K562 (cell line): ENCODE data around the gene DNAJB6. TPM values are rescaled to one million over a fixed set of nuclear protein-coding genes. Genes with fewer than 3 reads are reported as not detected.

Experiments used
- ATAC-seq: fragments of 200-7000 bp; cut with Tn5 transposase; 3 replicates; pipeline ENCODE4 v1.9.1; 2020; ENCODE audit warnings: moderate library complexity
- BruUV-seq: library from RNA; stranded (reverse); fragments of 400-500 nt; replicated peaks from 2 replicates; lab custom pipeline; 2021; lab: Mats Ljungman, UMichigan
- CTCF ChIA-PET: fragments of 300-600 bp; formaldehyde crosslinking; extraction: SDS; loops from one replicate; lab custom pipeline; 2021; ENCODE audit warnings: low intra/inter-chr PET ratio; lab: Yijun Ruan, JAX
- POLR2A ChIA-PET: fragments of 300-600, 350-650 bp; sonication (Branson Sonifier 250); formaldehyde crosslinking; extraction: SDS; loops from one replicate; lab custom pipeline; 2021; ENCODE audit warnings: antibody characterized with exemption, inconsistent platforms; lab: Yijun Ruan, JAX
- DNase-seq, 4 experiments: peaks; one replicate each; pipeline versions ENCODE4 v3.0.0 to v3.0.0-alpha.2; 2011 to 2018; ENCODE audit warnings: low spot score in 3 of 4, mixed read lengths in 3 of 4; ENCODE audit errors: extremely low read depth in 1 of 4
- FAIRE-seq: peaks from 2 replicates; lab custom pipeline; 2011; peaks lifted over from hg19 to GRCh38; lab: Jason Lieb, UNC
- H2AFZ ChIP-seq: 2 replicates; pipeline ENCODE4 v1.6.0; 2011; ENCODE audit warnings: low read depth, low read length, control low read depth, inconsistent platforms
- H3K27ac ChIP-seq: fragments of 200-600 bp; 3 replicates; pipeline ENCODE4 v1.8.0; 2011; ENCODE audit warnings: low read depth, mild to moderate bottlenecking, control low read depth, inconsistent platforms, low read length, moderate library complexity, mixed read lengths; ENCODE audit errors: extremely low read depth
- H3K27me3 ChIP-seq, 2 experiments: fragments of 300-600 bp in 1 of 2; 2 replicates in 1 of 2; 3 replicates in 1 of 2; pipeline versions ENCODE4 v1.6.0 to v1.8.0; 2011; ENCODE audit warnings: inconsistent platforms in 2 of 2, low read length in 2 of 2, mild to moderate bottlenecking in 1 of 2, mixed read lengths in 1 of 2, moderate library complexity in 1 of 2; ENCODE audit not compliant: control insufficient read depth in 2 of 2, insufficient read depth in 2 of 2
- H3K36me3 ChIP-seq: fragments of 300-600 bp; 3 replicates; pipeline ENCODE4 v1.8.0; 2011; ENCODE audit warnings: mild to moderate bottlenecking, low read length, inconsistent platforms; ENCODE audit not compliant: control insufficient read depth, insufficient read depth
- H3K4me1 ChIP-seq, 2 experiments: fragments of 200-600 bp in 1 of 2; replicated peaks in 1 of 2; 2 replicates in 1 of 2; 3 replicates in 1 of 2; pipeline versions ENCODE4 v1.5.1 to v1.8.0; 2011; ENCODE audit warnings: inconsistent platforms in 2 of 2, low read length in 2 of 2, mild to moderate bottlenecking in 1 of 2, mixed read lengths in 1 of 2, moderate library complexity in 1 of 2; ENCODE audit not compliant: control insufficient read depth in 2 of 2, insufficient read depth in 2 of 2
- H3K4me2 ChIP-seq: 2 replicates; pipeline ENCODE4 v1.6.1; 2011; ENCODE audit warnings: low read length, control low read depth, inconsistent platforms, mixed read lengths; ENCODE audit not compliant: insufficient read depth
- H3K4me3 ChIP-seq: fragments of 200-600 bp; sonication (generic), shearing (Covaris generic); 2 replicates; pipeline ENCODE4 v1.5.1; 2016; ENCODE audit warnings: control low read depth, inconsistent platforms
- H3K79me2 ChIP-seq: fragments of 200-600 bp; 3 replicates; pipeline ENCODE4 v1.8.0; 2011; ENCODE audit warnings: low read length, inconsistent platforms; ENCODE audit not compliant: control insufficient read depth, insufficient read depth
- H3K9ac ChIP-seq, 2 experiments: 2 replicates each; pipeline versions ENCODE4 v1.6.0 to v1.6.1; 2011; ENCODE audit warnings: low read depth in 2 of 2, low read length in 2 of 2, control low read depth in 1 of 2, inconsistent platforms in 1 of 2, mild to moderate bottlenecking in 1 of 2, mixed read lengths in 1 of 2; ENCODE audit not compliant: insufficient read depth in 1 of 2
- H3K9me1 ChIP-seq: one replicate; pipeline ENCODE4 v1.6.0; 2011; ENCODE audit warnings: inconsistent platforms, mild to moderate bottlenecking, low read length, moderate library complexity; ENCODE audit not compliant: control insufficient read depth, insufficient read depth
- H3K9me3 ChIP-seq: replicated peaks from 2 replicates; pipeline ENCODE4 v1.5.1; 2011; ENCODE audit warnings: low read depth, low read length, inconsistent platforms; ENCODE audit not compliant: control insufficient read depth, insufficient read depth
- H4K20me1 ChIP-seq: replicated peaks from 2 replicates; pipeline ENCODE4 v1.6.1; 2011; ENCODE audit warnings: low read length, inconsistent platforms, mixed read lengths; ENCODE audit not compliant: control insufficient read depth, insufficient read depth
- PCBP1 ChIP-seq: fragments of 200-400 bp; formaldehyde crosslinking; IDR thresholded peaks from 2 replicates; pipeline ENCODE4 v1.6.1; 2018; ENCODE audit warnings: mild to moderate bottlenecking, low read depth, low read length; ENCODE audit not compliant: poor library complexity, severe bottlenecking
- POLR2G ChIP-seq: fragments of 200-400 bp; formaldehyde crosslinking; IDR thresholded peaks from 2 replicates; pipeline ENCODE4 v1.6.1; 2017; ENCODE audit warnings: low read depth, mild to moderate bottlenecking, antibody characterized with exemption, low read length, moderate library complexity
- TOE1 ChIP-seq, 2 experiments: fragments of 450-650 bp in 1 of 2; sonication (generic) in 1 of 2; formaldehyde crosslinking in 1 of 2; IDR thresholded peaks; 2 replicates each; pipeline versions ENCODE4 v1.7.1 to v1.8.0; 2016 to 2022; ENCODE audit warnings: borderline replicate concordance in 2 of 2, mild to moderate bottlenecking in 2 of 2, antibody characterized with exemption in 1 of 2, inconsistent platforms in 1 of 2, low read depth in 1 of 2, missing genetic modification reagents in 1 of 2, moderate library complexity in 1 of 2
- ZBTB33 ChIP-seq: sonication (generic); formaldehyde crosslinking; IDR thresholded peaks from 2 replicates; pipeline ENCODE4 v1.8.1; 2023; ENCODE audit warnings: mild to moderate bottlenecking, missing genetic modification reagents
- WGBS: fragments of 100-300 bp; shearing (Covaris generic); methylation state at CpG from one replicate; pipeline ENCODE4 v1.1.6; 2016; ENCODE audit warnings: low coverage, mixed read lengths; ENCODE audit not compliant: insufficient coverage; ENCODE audit errors: missing lambda C conversion rate; 5-methylcytosine and 5-hydroxymethylcytosine counted together
- in situ Hi-C: fragments of 300-500 bp; cut with MboI; formaldehyde crosslinking; loops from 4 replicates; pipeline ENCODE4 v1.15.0; 2018; ENCODE audit warnings: inconsistent platforms, mixed read lengths
- intact Hi-C: fragments of 100-400 bp; cut with micrococcal nuclease; formaldehyde crosslinking; loops from 2 replicates; pipeline ENCODE4 v1.14.2; 2022
- polyA plus RNA-seq, 8 experiments: library from polyadenylated mRNA; depleted of rRNA in 4 of 8; stranded (reverse) in 5 of 8; unstranded in 3 of 8; fragments of >200 nt; fragmentation: Nextera tagmentation in 2 of 8; fragmentation: Illumina TruSeq in 1 of 8; extraction: Ambion mirVana in 2 of 8; extraction: Trizol in 1 of 8; gene quantifications; 2 replicates each; pipeline versions ENCODE4 v1.2.1 to v1.2.3, GENCODE V29; 2011 to 2014; ENCODE audit warnings: inconsistent platforms in 1 of 8, missing spikeins in 1 of 8
- total RNA-seq, 7 experiments: library from RNA; depleted of rRNA in 6 of 7; stranded (reverse); fragments of >200 nt in 6 of 7; fragmentation: Illumina TruSeq in 2 of 7; extraction: Trizol in 2 of 7; gene quantifications; 2 replicates each; pipeline versions ENCODE4 v1.2.1 to v1.2.3, GENCODE V29; 2011 to 2021; ENCODE audit warnings: low replicate concordance in 1 of 7

The DNAJB6 gene
- total and polyA plus RNA-seq, 9 of the 15 experiments (the other 6 are each of a cell fraction or from before 2014, with no cell fraction given), result 84.5 to 158 (median 135) TPM

DNA sequence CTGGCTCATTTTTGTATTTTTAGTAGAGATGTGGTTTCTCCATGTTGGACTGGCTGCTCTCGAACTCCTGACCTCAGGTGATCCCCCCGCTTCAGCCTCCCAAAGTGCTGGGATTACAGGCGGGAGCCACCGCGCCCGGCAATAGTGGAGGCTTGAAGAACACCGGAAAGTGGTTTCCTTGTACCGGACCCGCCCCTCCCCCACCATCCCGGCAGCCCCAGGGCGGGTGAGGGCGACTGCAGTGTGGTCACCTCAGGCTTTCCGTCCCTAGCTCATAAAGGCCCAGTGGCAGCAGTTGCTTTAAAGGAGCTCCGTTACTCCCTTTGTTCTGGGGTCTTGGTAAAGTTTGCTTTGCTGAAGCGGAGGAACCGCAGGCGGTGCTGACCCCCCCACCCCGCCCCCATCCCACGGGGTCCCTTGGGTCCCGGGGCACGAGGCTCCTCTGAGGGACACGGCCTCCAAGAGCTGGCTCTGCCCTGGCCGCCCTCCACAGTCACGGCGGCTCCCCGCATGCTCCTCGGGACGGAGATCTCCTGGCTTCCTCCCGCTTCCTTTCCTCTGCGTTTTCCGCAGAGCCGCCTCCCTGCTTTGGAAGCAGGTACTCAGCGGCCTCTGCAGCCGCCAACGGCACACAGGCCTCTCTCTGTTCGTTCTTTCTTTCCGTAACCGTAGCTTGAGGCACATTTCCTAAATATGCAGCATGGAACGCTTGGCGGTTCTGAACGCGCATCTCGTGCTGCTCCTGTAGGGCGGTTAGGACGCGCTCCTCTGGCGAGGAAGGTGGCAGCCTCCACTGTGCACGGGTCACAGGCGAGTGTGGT lies 77.3 kb downstream of the DNAJB6 start:
- no TSS peak for BruUV-seq
- intact Hi-C loops (no loop called here), in situ Hi-C loops (no loop called here)
- 93% methylated on average over 45 of the region's 49 CpGs for WGBS
- no peaks in the 10 kb centered on the region for H4K20me1 ChIP-seq
- peaks cover 61% of the 10 kb centered on the region for H3K36me3 ChIP-seq
- no peak for DNase-seq
- H3K27ac ChIP-seq, result no peak overlapping the region
- no peak overlapping the region for H3K4me3 ChIP-seq
- CTCF ChIA-PET, result no interaction called here
- FAIRE-seq, result no peak
- ATAC-seq, result no peak
- H3K9me1 ChIP-seq, result no peaks in the 10 kb centered on the region
- H3K4me2 ChIP-seq, result no peak overlapping the region
- no peak overlapping the region for H2AFZ ChIP-seq
- H3K9me3 ChIP-seq, result no peaks in the 10 kb centered on the region
- H3K9ac ChIP-seq, result 0 out of 4 replicates have a peak overlapping the region, but pooled peaks of 1 of the 2 experiments have one; percentile 24
- TF ChIP-seq ZBTB33 (CRISPR knock-in tag) (peak; percentile 79), PCBP1 (peak; percentile 28), POLR2G (peak; percentile 39; the same call in 1 of the 2 replicates), TOE1 (IDR thresholded peaks at IDR 0.05; ENCODE audit: borderline replicate concordance) (no peak), TOE1 (CRISPR knock-in tag; IDR thresholded peaks at IDR 0.05; ENCODE audit: borderline replicate concordance, low read depth) (no peak)
- peaks cover 0 to 45% of the 10 kb centered on the region in 2 experiments; a peak in 4 of 5 replicates for H3K4me1 ChIP-seq
- POLR2A ChIA-PET, result no interaction called here
- H3K79me2 ChIP-seq, result no peaks in the 10 kb centered on the region; the same call in 2 of the 3 replicates
- no peaks in the 10 kb centered on the region for H3K27me3 ChIP-seq
